ENCODE measurements around the gene HHATL. TPM values are rescaled to one million over a fixed set of nuclear protein-coding genes. Genes with fewer than 3 reads are reported as not detected.

HHATL gene
- total RNA-seq, 1 experiment from 2014 or later, result not detected

DNA sequence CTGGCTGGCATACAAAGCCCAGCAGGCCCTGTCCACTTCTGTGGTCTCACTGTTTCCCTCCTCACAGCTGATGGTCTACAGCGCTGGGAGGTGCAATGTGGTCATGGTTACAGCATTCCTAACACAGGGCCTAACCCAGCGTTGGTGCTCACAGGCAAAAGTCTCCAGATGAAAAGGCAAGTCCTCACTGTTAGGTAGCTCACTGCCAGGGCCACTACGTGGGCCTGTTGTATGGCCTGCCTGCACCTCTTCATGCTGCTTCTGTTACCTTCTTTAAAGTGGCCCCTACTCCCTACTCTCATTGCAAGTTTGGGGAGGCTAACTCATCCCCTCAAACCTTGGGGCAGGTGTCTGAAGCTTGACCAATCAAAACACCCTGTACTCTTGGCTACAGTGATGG is 39.2 kb upstream of the HHATL start:
- H3K9me3 ChIP-seq (ENCODE audit: low read depth, low read length, poor library complexity, severe bottlenecking), result no peaks in the 10 kb centered on the region
- H3K27me3 ChIP-seq (replicated peaks; ENCODE audit: insufficient read depth, low read depth, low read length, poor library complexity), result no peaks in the 10 kb centered on the region
- H3K4me3 ChIP-seq (ENCODE audit: low read depth, low read length, poor library complexity, severe bottlenecking), result no peak overlapping the region
- POLR2A ChIA-PET (ENCODE audit: low non-redundant PET), result no interaction called here
- no peaks in the 10 kb centered on the region for H3K36me3 ChIP-seq (ENCODE audit: insufficient read depth, low read length, poor library complexity, severe bottlenecking)
- DNase-seq (ENCODE audit: low spot score), result no peak
- H3K27ac ChIP-seq (ENCODE audit: low read depth, low read length, poor library complexity, severe bottlenecking), result no peak overlapping the region
- intact Hi-C loops (cut with micrococcal nuclease; ENCODE audit: unreplicated experiment), result loop anchor here (10.0 kb wide), 1 partner anchor 167 kb away; no protein-coding TSS in a partner anchor
- no peaks in the 10 kb centered on the region for H3K4me1 ChIP-seq (ENCODE audit: insufficient read depth, low read length, poor library complexity, severe bottlenecking)
- no peak for TF ChIP-seq EZH2 (IDR thresholded peaks at IDR 0.05; ENCODE audit: borderline replicate concordance, low read depth, low read length, poor library complexity, severe bottlenecking)
- TF ChIP-seq, protein P1, sequence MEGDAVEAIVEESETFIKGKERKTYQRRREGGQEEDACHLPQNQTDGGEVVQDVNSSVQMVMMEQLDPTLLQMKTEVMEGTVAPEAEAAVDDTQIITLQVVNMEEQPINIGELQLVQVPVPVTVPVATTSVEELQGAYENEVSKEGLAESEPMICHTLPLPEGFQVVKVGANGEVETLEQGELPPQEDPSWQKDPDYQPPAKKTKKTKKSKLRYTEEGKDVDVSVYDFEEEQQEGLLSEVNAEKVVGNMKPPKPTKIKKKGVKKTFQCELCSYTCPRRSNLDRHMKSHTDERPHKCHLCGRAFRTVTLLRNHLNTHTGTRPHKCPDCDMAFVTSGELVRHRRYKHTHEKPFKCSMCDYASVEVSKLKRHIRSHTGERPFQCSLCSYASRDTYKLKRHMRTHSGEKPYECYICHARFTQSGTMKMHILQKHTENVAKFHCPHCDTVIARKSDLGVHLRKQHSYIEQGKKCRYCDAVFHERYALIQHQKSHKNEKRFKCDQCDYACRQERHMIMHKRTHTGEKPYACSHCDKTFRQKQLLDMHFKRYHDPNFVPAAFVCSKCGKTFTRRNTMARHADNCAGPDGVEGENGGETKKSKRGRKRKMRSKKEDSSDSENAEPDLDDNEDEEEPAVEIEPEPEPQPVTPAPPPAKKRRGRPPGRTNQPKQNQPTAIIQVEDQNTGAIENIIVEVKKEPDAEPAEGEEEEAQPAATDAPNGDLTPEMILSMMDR (conservative IDR thresholded peaks at IDR 0.05; ENCODE audit: low read depth, low read length), result no peak
- CTCF ChIA-PET, result no interaction called here
- no TSS peak for BruUV-seq (replicated peaks)

DNA sequence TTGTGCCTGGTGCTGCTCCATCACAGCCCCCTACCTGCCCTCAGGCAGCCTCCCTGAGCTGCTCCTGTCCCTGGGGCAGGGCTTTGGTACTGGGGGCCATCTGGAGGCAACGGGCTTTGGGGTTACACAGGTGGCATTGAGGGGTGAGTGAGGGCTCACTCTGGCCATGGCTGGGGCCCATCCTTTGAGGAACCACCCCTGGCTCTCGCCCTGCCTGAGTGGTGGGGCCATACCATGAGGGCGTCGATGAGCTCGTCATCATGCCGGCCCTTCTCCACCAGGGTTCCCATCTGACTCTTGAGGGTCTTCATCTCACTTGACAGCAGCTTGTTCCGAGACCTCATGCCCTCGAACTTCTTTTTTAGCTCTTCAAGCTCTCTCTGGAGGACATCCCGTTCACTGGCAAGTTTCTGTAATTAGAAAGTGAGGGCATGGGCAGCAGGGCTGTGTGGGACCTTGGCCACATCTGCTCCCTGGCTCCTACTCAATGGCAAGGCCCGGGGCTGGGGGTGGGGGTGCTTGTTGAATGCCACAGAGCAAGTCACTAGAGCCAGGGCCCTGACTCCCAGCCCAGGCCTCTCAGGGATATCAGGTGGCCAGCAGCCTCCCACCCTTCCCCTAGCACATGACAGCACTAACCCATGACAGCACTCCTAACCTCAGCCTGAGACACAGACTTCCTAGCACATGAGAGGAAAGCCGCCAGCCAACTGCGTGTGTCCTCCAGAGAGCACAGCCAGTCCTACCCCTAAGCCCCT is 37.0 kb upstream of the HHATL start:
- ChIA-PET POLR2A (ENCODE audit: low non-redundant PET) (no interaction called here), CTCF (no interaction called here)
- no TSS peak for BruUV-seq (replicated peaks)

DNA sequence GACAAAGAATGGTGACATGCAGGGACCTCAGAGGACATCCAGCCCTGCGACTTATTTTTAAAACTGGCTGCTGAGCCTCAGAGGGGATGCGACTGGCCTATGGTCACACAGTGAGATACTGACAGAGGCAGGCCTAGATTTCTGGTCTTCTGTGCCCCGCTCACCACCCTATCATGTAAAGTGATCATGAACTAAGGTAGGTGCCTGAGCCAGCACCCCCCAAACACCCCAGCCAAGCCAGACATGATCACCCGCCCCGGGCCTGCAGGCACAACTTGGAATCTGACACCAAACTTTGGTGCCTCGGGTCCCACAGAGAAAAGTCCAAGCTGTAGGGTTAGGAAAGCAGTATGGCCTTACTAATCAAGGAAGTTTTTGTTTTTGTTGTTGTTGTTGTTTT is 33.9 kb upstream of the HHATL start:
- CTCF ChIA-PET, result no interaction called here
- TF ChIP-seq, protein P1 (conservative IDR thresholded peaks at IDR 0.05; ENCODE audit: low read depth, low read length), result no peak
- Histone ChIP-seq H3K27me3 (replicated peaks; ENCODE audit: insufficient read depth, low read depth, low read length, poor library complexity) (no peaks in the 10 kb centered on the region), H3K27ac (ENCODE audit: low read depth, low read length, poor library complexity, severe bottlenecking) (no peak overlapping the region), H3K4me1 (ENCODE audit: insufficient read depth, low read length, poor library complexity, severe bottlenecking) (no peaks in the 10 kb centered on the region), H3K4me3 (ENCODE audit: low read depth, low read length, poor library complexity, severe bottlenecking) (no peak overlapping the region), H3K9me3 (ENCODE audit: low read depth, low read length, poor library complexity, severe bottlenecking) (no peaks in the 10 kb centered on the region), H3K36me3 (ENCODE audit: insufficient read depth, low read length, poor library complexity, severe bottlenecking) (no peaks in the 10 kb centered on the region)
- no peak for DNase-seq (ENCODE audit: low spot score)
- intact Hi-C loops (cut with micrococcal nuclease; ENCODE audit: unreplicated experiment), result no loop called here
- POLR2A ChIA-PET (ENCODE audit: low non-redundant PET), result no interaction called here
- BruUV-seq (replicated peaks), result no TSS peak

More for the DNA sequence above, 37.0 kb upstream of the HHATL start:
- Histone ChIP-seq H3K27ac (ENCODE audit: low read depth, low read length, poor library complexity, severe bottlenecking) (no peak overlapping the region), H3K27me3 (replicated peaks; ENCODE audit: insufficient read depth, low read depth, low read length, poor library complexity) (no peaks in the 10 kb centered on the region), H3K4me1 (ENCODE audit: insufficient read depth, low read length, poor library complexity, severe bottlenecking) (no peaks in the 10 kb centered on the region), H3K36me3 (ENCODE audit: insufficient read depth, low read length, poor library complexity, severe bottlenecking) (no peaks in the 10 kb centered on the region), H3K4me3 (ENCODE audit: low read depth, low read length, poor library complexity, severe bottlenecking) (no peak overlapping the region), H3K9me3 (ENCODE audit: low read depth, low read length, poor library complexity, severe bottlenecking) (no peaks in the 10 kb centered on the region)
- intact Hi-C loops (cut with micrococcal nuclease; ENCODE audit: unreplicated experiment), result loop anchor here (10.0 kb wide), 1 partner anchor 165 kb away; no protein-coding TSS in a partner anchor
- TF ChIP-seq, protein P1 (conservative IDR thresholded peaks at IDR 0.05; ENCODE audit: low read depth, low read length), result no peak
- no peak for TF ChIP-seq EZH2 (IDR thresholded peaks at IDR 0.05; ENCODE audit: borderline replicate concordance, low read depth, low read length, poor library complexity, severe bottlenecking)
- no peak for DNase-seq (ENCODE audit: low spot score)
